HG03442 (cell line): ENCODE measurements around the gene OR13J1.

Experiments
- ATAC-seq: cut with Tn5 transposase; IDR thresholded peaks from one replicate; pipeline ENCODE4 v1.9.1; 2021; ENCODE audit warnings: mild to moderate bottlenecking, moderate library complexity; ENCODE audit not compliant: unreplicated experiment

Gene OR13J1

GRCh38 chr9:35859990-35860339 is 10.2 kb downstream of the OR13J1 start:
- ATAC-seq, result no peak

- no peak for ATAC-seq
These were observed 10.8 kb downstream of the OR13J1 start for GRCh38 chr9:35859310-35859989.

- no peak for ATAC-seq
These were observed 11.7 kb downstream of the OR13J1 start for GRCh38 chr9:35858458-35858857.

GRCh38 chr9:35856882-35857281 is 13.3 kb downstream of the OR13J1 start:
- no peak for ATAC-seq

- no peak for ATAC-seq
These were observed 14.0 kb downstream of the OR13J1 start for GRCh38 chr9:35856206-35856605.

GRCh38 chr9:35854091-35854762 is 16.0 kb downstream of the OR13J1 start:
- no peak for ATAC-seq

GRCh38 chr9:35852876-35853865 is 17.0 kb downstream of the OR13J1 start:
- no peak for ATAC-seq

- ATAC-seq, result no peak
These were observed 17.9 kb downstream of the OR13J1 start for GRCh38 chr9:35852267-35852815.

GRCh38 chr9:35847792-35848572 is 22.2 kb downstream of the OR13J1 start:
- peak; percentile 89 for ATAC-seq

- no peak for ATAC-seq
These were observed 24.1 kb downstream of the OR13J1 start for GRCh38 chr9:35845824-35846771.

- no peak for ATAC-seq
These were observed 25.5 kb downstream of the OR13J1 start for GRCh38 chr9:35844628-35845270.

- peak; percentile 61 for ATAC-seq
These were observed 27.4 kb downstream of the OR13J1 start for GRCh38 chr9:35842795-35843194.

GRCh38 chr9:35842020-35842745 is 28.0 kb downstream of the OR13J1 start:
- no peak for ATAC-seq

- ATAC-seq, result no peak
These were observed 28.6 kb downstream of the OR13J1 start for GRCh38 chr9:35841645-35841900.

GRCh38 chr9:35840881-35841644 is 29.1 kb downstream of the OR13J1 start:
- ATAC-seq, result no peak

GRCh38 chr9:35839926-35840325 is 30.3 kb downstream of the OR13J1 start:
- no peak for ATAC-seq

- ATAC-seq, result no peak
These were observed 33.6 kb downstream of the OR13J1 start for GRCh38 chr9:35836595-35836994.

- no peak for ATAC-seq
These were observed 34.4 kb downstream of the OR13J1 start for GRCh38 chr9:35835766-35836165.
